ENCODE data around the gene SLC25A48. TPM values are rescaled to one million over a fixed set of nuclear protein-coding genes. Genes with fewer than 3 reads are reported as not detected.
"Not testable (repeated sequence)": the region's sequence is repeated elsewhere in the genome, so short reads cannot be mapped to it uniquely, and the experiment has no call there.

The SLC25A48 gene
- total RNA-seq, 1 donor from 2014 or later, result not detected

- Mint-ChIP-seq H3K4me1 (ENCODE audit: unreplicated experiment) (no peaks in the 10 kb centered on the region), H3K27me3 (ENCODE audit: unreplicated experiment) (peaks cover 34% of the 10 kb centered on the region), H3K4me3 (ENCODE audit: unreplicated experiment) (no peak overlapping the region), H3K27ac (ENCODE audit: unreplicated experiment) (no peak overlapping the region), H3K36me3 (ENCODE audit: unreplicated experiment) (no peaks in the 10 kb centered on the region), H3K9me3 (ENCODE audit: unreplicated experiment) (no peaks in the 10 kb centered on the region)
- TF ChIP-seq, protein P1, sequence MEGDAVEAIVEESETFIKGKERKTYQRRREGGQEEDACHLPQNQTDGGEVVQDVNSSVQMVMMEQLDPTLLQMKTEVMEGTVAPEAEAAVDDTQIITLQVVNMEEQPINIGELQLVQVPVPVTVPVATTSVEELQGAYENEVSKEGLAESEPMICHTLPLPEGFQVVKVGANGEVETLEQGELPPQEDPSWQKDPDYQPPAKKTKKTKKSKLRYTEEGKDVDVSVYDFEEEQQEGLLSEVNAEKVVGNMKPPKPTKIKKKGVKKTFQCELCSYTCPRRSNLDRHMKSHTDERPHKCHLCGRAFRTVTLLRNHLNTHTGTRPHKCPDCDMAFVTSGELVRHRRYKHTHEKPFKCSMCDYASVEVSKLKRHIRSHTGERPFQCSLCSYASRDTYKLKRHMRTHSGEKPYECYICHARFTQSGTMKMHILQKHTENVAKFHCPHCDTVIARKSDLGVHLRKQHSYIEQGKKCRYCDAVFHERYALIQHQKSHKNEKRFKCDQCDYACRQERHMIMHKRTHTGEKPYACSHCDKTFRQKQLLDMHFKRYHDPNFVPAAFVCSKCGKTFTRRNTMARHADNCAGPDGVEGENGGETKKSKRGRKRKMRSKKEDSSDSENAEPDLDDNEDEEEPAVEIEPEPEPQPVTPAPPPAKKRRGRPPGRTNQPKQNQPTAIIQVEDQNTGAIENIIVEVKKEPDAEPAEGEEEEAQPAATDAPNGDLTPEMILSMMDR (IDR thresholded peaks at IDR 0.05), result no peak
- DNase-seq (ENCODE audit: extremely low spot score, unreplicated experiment), result no peak
Observed at GRCh38 chr5:135857630-135858311, 23.3 kb downstream of the SLC25A48 start.

GRCh38 chr5:135859186-135859585 is 24.7 kb downstream of the SLC25A48 start:
- not testable (repeated sequence) for H3K36me3 Mint-ChIP-seq (ENCODE audit: unreplicated experiment); DNase-seq (ENCODE audit: extremely low spot score, unreplicated experiment); H3K4me3 Mint-ChIP-seq (ENCODE audit: unreplicated experiment); H3K9me3 Mint-ChIP-seq (ENCODE audit: unreplicated experiment); H3K4me1 Mint-ChIP-seq (ENCODE audit: unreplicated experiment); H3K27ac Mint-ChIP-seq (ENCODE audit: unreplicated experiment)
- H3K27me3 Mint-ChIP-seq (ENCODE audit: unreplicated experiment), result peaks cover 36% of the 10 kb centered on the region

- H3K9me3 Mint-ChIP-seq (ENCODE audit: unreplicated experiment), result no peaks in the 10 kb centered on the region
- H3K27ac Mint-ChIP-seq (ENCODE audit: unreplicated experiment), result no peak overlapping the region
- no peaks in the 10 kb centered on the region for H3K4me1 Mint-ChIP-seq (ENCODE audit: unreplicated experiment)
- peaks cover 36% of the 10 kb centered on the region for H3K27me3 Mint-ChIP-seq (ENCODE audit: unreplicated experiment)
- no peaks in the 10 kb centered on the region for H3K36me3 Mint-ChIP-seq (ENCODE audit: unreplicated experiment)
- H3K4me3 Mint-ChIP-seq (ENCODE audit: unreplicated experiment), result no peak overlapping the region
- no peak for DNase-seq (ENCODE audit: extremely low spot score, unreplicated experiment)
- TF ChIP-seq, protein P1 (IDR thresholded peaks at IDR 0.05), result no peak
Observed at GRCh38 chr5:135859641-135860040, 25.2 kb downstream of the SLC25A48 start.

DNA sequence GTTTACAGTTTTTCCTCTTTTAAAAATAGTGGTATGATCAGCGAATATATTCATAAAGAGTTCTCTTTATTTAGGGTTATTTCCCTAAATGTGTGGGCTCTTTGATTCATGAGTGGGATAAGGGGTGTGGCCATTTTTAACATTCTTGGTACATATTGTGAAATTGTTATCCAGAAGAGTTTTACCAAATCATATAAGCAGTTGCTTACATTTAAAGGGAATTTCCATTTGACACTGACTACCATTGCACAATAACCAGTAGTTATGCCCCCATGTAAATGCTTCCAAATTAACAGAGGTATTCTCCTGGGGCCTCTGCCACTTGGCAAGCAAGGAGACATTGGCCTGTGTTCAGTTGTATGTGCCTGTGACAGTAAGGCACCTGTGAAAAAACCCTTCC is 27.2 kb downstream of the SLC25A48 start:
- Mint-ChIP-seq H3K27me3 (ENCODE audit: unreplicated experiment) (peaks cover 27% of the 10 kb centered on the region), H3K4me1 (ENCODE audit: unreplicated experiment) (no peaks in the 10 kb centered on the region), H3K36me3 (ENCODE audit: unreplicated experiment) (no peaks in the 10 kb centered on the region), H3K4me3 (ENCODE audit: unreplicated experiment) (no peak overlapping the region), H3K27ac (ENCODE audit: unreplicated experiment) (no peak overlapping the region), H3K9me3 (ENCODE audit: unreplicated experiment) (no peaks in the 10 kb centered on the region)
- TF ChIP-seq, protein P1 (IDR thresholded peaks at IDR 0.05), result no peak
- no peak for DNase-seq (ENCODE audit: extremely low spot score, unreplicated experiment)

DNA sequence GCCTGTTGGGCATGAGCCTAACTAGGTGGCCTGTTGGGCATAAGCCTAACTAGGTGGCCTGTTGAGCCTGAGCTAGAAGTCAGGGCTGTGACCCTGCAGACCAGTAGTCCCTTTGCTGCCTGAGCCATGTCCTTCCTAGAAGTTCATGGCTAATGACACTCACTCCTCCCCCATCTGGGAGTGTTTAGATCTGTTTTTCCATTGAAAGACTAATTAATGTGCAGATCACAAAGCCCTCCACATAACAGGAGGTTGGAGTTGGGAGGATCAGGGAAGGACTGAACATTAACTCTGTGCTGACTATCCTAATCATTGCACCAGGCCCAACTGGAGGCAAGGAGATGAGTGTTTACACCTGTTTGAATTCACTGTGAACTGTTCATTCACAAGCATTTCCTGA is 27.6 kb downstream of the SLC25A48 start:
- H3K4me1 Mint-ChIP-seq (ENCODE audit: unreplicated experiment), result no peaks in the 10 kb centered on the region
- H3K27ac Mint-ChIP-seq (ENCODE audit: unreplicated experiment), result no peak overlapping the region
- no peak for DNase-seq (ENCODE audit: extremely low spot score, unreplicated experiment)
- H3K27me3 Mint-ChIP-seq (ENCODE audit: unreplicated experiment), result peaks cover 27% of the 10 kb centered on the region
- H3K9me3 Mint-ChIP-seq (ENCODE audit: unreplicated experiment), result no peaks in the 10 kb centered on the region
- TF ChIP-seq, protein P1 (IDR thresholded peaks at IDR 0.05), result no peak
- no peak overlapping the region for H3K4me3 Mint-ChIP-seq (ENCODE audit: unreplicated experiment)
- no peaks in the 10 kb centered on the region for H3K36me3 Mint-ChIP-seq (ENCODE audit: unreplicated experiment)

Data from osteocyte (in vitro differentiated cells).